IPS-20b (cell line): ENCODE data around the gene TMEM43.

Experiments used
- H3K27ac ChIP-seq: one replicate; pipeline ENCODE4 v1.5.1; 2013; ENCODE audit warnings: low read length
- H3K27me3 ChIP-seq: 2 replicates; pipeline ENCODE4 v1.6.1; 2013; ENCODE audit warnings: mild to moderate bottlenecking, low read length, inconsistent platforms; ENCODE audit not compliant: insufficient read depth
- H3K36me3 ChIP-seq: 2 replicates; pipeline ENCODE4 v1.6.1; 2013; ENCODE audit warnings: low read depth, mild to moderate bottlenecking, inconsistent platforms, low read length, moderate library complexity; ENCODE audit not compliant: insufficient read depth
- H3K4me1 ChIP-seq: 2 replicates; pipeline ENCODE4 v1.6.1; 2013; ENCODE audit warnings: mild to moderate bottlenecking, control low read depth, inconsistent platforms, low read length, moderate library complexity; ENCODE audit not compliant: insufficient read depth
- H3K4me3 ChIP-seq: 2 replicates; pipeline ENCODE4 v1.5.1; 2013; ENCODE audit warnings: mild to moderate bottlenecking, low read length, inconsistent platforms
- H3K9ac ChIP-seq: 2 replicates; pipeline ENCODE4 v1.6.1; 2013; ENCODE audit warnings: low read depth, mild to moderate bottlenecking, inconsistent platforms, low read length, moderate library complexity
- H3K9me3 ChIP-seq: 2 replicates; pipeline ENCODE4 v1.6.1; 2013; ENCODE audit warnings: mild to moderate bottlenecking, low read depth, low read length, inconsistent platforms; ENCODE audit not compliant: insufficient read depth

The TMEM43 gene

DNA sequence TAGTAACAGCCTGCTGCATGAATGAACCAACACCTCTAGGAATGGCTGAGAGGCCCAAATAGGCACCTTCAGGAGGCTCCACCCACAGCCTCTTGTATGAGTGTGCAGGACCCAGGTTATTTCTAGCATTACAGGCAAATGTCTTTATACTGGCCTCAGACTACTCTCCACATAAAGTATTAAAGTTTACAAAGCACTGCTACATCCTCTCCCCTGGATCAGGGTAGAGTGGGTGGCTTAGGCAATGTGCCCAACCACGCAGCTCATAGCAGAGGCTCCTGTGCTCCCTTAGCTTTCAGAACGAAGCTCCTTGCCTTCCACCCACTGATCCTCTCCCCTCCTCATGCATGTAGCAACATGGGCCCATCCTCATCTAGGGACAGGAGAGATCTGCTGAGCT lies 16.3 kb downstream of the TMEM43 start:
- no peaks in the 10 kb centered on the region for H3K9me3 ChIP-seq
- H3K27me3 ChIP-seq: no peaks in the 10 kb centered on the region
- H3K4me3 ChIP-seq: no peak overlapping the region
- H3K9ac ChIP-seq: no peak overlapping the region
- H3K36me3 ChIP-seq: peaks cover 51% of the 10 kb centered on the region
- H3K27ac ChIP-seq: no peak overlapping the region
- H3K4me1 ChIP-seq: peaks cover 5% of the 10 kb centered on the region; the same call in 1 of the 2 replicates

DNA sequence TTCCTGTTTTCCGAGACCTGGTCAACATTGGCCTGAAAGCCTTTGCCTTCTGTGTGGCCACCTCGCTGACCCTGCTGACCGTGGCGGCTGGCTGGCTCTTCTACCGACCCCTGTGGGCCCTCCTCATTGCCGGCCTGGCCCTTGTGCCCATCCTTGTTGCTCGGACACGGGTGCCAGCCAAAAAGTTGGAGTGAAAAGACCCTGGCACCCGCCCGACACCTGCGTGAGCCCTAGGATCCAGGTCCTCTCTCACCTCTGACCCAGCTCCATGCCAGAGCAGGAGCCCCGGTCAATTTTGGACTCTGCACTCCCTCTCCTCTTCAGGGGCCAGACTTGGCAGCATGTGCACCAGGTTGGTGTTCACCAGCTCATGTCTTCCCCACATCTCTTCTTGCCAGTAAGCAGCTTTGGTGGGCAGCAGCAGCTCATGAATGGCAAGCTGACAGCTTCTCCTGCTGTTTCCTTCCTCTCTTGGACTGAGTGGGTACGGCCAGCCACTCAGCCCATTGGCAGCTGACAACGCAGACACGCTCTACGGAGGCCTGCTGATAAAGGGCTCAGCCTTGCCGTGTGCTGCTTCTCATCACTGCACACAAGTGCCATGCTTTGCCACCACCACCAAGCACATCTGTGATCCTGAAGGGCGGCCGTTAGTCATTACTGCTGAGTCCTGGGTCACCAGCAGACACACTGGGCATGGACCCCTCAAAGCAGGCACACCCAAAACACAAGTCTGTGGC lies 16.9 kb downstream of the TMEM43 start:
- Histone ChIP-seq H3K4me3 (no peak overlapping the region), H3K27me3 (no peaks in the 10 kb centered on the region), H3K27ac (no peak overlapping the region), H3K9me3 (no peaks in the 10 kb centered on the region), H3K36me3 (peaks cover 54% of the 10 kb centered on the region), H3K9ac (no peak overlapping the region), H3K4me1 (peaks cover 5% of the 10 kb centered on the region; the same call in 1 of the 2 replicates)

- H3K27ac ChIP-seq: no peak overlapping the region
- peaks cover 60% of the 10 kb centered on the region for H3K36me3 ChIP-seq
- peaks cover 5% of the 10 kb centered on the region; the same call in 1 of the 2 replicates for H3K4me1 ChIP-seq
- no peak overlapping the region for H3K4me3 ChIP-seq
- H3K27me3 ChIP-seq: no peaks in the 10 kb centered on the region
- no peaks in the 10 kb centered on the region for H3K9me3 ChIP-seq
- no peak overlapping the region for H3K9ac ChIP-seq
These were observed 17.9 kb downstream of the TMEM43 start for GRCh38 chr3:14142567-14143270.

GRCh38 chr3:14143271-14144225 lies 18.7 kb downstream of the TMEM43 start:
- Histone ChIP-seq H3K9me3 (no peaks in the 10 kb centered on the region), H3K4me3 (no peak overlapping the region), H3K27me3 (no peaks in the 10 kb centered on the region), H3K9ac (no peak overlapping the region), H3K4me1 (peaks cover 12% of the 10 kb centered on the region), H3K36me3 (peaks cover 53% of the 10 kb centered on the region), H3K27ac (peak overlapping the region; percentile 1)

DNA sequence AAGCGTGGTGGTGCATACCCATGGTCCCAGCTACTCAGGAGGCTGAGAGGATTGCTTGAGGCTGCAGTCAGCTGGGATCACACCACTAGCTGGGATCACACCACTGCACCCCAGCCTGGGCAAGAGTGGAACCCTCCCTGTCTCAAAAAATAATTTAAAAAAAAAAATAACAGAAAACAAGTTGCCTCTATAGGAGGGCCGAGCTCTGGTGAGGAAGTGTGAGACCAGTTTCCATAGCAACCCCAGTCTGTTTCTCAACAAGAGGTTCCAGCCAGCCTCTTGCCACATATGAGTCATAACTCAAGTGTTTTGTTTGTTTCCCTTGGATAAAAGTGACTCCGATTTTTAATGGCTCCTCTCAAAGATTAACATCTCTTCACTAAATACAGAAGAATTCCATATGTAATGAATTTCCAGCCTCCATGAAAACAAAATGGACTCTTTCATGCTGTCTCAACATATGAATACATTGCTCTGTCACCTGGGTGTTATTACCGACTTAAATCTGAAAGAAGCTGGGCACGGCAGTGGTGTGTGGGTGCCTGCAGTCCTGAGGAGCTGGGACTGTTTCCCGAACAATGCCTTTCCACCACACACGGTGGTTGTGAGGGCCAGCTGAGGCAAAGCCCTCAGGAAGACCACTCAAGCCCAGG lies 19.7 kb downstream of the TMEM43 start:
- H3K4me1 ChIP-seq: peaks cover 12% of the 10 kb centered on the region
- H3K27me3 ChIP-seq: no peaks in the 10 kb centered on the region
- H3K4me3 ChIP-seq: no peak overlapping the region
- peaks cover 43% of the 10 kb centered on the region for H3K36me3 ChIP-seq
- no peaks in the 10 kb centered on the region for H3K9me3 ChIP-seq
- H3K27ac ChIP-seq: no peak overlapping the region
- no peak overlapping the region for H3K9ac ChIP-seq

- H3K27ac ChIP-seq: no peak overlapping the region
- no peak overlapping the region for H3K4me3 ChIP-seq
- peaks cover 37% of the 10 kb centered on the region for H3K36me3 ChIP-seq
- H3K27me3 ChIP-seq: no peaks in the 10 kb centered on the region
- H3K9ac ChIP-seq: no peak overlapping the region
- peaks cover 12% of the 10 kb centered on the region for H3K4me1 ChIP-seq
- H3K9me3 ChIP-seq: no peaks in the 10 kb centered on the region
These were observed 20.4 kb downstream of the TMEM43 start for GRCh38 chr3:14145236-14145635.

DNA sequence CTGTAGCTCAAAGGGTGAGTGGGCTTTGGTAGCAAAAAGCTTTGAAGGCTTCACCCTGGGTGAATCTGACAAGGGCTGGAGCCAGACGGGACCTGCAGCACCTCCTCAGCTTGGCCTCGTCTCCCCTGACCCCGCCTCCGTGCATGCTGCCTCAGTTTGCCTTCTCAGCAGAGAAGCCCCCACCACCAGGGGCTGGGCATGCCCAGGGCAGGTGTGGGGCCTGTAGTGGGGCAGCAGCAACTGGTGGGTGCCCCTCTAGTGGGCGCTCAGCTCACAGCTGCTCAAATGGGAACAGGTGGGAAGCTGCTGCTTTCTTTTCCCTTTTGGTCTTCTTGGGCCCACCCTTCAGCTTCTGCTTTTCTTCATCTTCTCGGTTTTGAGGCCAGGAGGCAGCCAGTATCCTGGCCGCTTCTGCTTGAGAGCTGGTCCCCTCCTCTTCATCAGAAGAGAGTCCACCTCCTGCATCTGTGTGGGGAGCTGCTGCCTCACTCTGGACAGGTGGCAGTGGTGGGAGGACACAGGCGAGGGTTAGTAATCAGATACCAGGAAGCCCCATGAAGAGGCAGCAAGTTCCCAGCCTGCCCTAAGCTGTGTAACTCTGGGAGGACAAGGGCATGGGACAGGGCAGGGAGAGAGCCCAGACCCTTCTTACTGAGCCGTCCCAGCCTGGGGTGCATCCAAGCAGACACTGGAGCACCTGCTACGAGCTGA lies 21.0 kb downstream of the TMEM43 start:
- H3K36me3 ChIP-seq: peaks cover 33% of the 10 kb centered on the region
- H3K4me1 ChIP-seq: peaks cover 12% of the 10 kb centered on the region
- no peaks in the 10 kb centered on the region for H3K9me3 ChIP-seq
- no peak overlapping the region for H3K4me3 ChIP-seq
- no peaks in the 10 kb centered on the region for H3K27me3 ChIP-seq
- H3K9ac ChIP-seq: no peak overlapping the region
- H3K27ac ChIP-seq: no peak overlapping the region

DNA sequence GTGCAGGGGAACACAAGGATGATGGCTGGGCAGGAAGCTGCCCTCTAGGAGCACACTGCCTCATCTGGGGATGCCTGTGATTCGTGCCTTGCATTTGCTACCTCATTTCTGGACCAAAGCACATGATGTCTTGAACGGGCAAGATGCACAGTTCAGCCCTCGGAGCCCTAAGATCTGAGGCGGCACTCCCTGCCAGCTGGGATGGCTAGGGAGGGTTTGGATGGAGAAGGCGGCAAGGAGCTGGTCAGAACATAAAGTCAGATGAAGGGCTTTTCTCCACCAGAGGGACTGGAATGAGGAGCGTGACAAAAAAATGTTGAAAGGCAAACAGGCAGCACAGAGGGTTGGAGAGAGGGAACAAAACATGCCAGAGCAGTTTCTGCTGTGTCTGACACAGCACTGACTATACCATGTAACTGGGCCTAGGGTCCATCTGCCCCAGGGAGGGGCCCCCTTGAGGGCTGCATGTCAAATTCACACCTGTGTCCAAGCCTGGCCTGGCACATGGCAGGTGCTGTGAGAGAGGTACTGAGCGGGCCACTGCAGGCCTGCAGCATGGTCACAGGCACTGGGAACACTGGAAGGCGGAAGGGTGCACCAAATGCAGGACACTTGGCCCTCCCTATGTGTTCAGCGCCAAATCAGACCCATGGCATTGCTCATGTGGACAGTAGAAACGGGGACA lies 21.7 kb downstream of the TMEM43 start:
- Histone ChIP-seq H3K9me3 (no peaks in the 10 kb centered on the region), H3K36me3 (peaks cover 33% of the 10 kb centered on the region), H3K27me3 (no peaks in the 10 kb centered on the region), H3K9ac (no peak overlapping the region), H3K4me3 (no peak overlapping the region), H3K4me1 (peaks cover 12% of the 10 kb centered on the region), H3K27ac (no peak overlapping the region)

GRCh38 chr3:14147066-14147435 lies 22.2 kb downstream of the TMEM43 start:
- no peak overlapping the region for H3K4me3 ChIP-seq
- no peaks in the 10 kb centered on the region for H3K9me3 ChIP-seq
- no peaks in the 10 kb centered on the region for H3K27me3 ChIP-seq
- H3K36me3 ChIP-seq: peaks cover 33% of the 10 kb centered on the region
- no peak overlapping the region for H3K9ac ChIP-seq
- H3K27ac ChIP-seq: no peak overlapping the region
- peaks cover 12% of the 10 kb centered on the region for H3K4me1 ChIP-seq

DNA sequence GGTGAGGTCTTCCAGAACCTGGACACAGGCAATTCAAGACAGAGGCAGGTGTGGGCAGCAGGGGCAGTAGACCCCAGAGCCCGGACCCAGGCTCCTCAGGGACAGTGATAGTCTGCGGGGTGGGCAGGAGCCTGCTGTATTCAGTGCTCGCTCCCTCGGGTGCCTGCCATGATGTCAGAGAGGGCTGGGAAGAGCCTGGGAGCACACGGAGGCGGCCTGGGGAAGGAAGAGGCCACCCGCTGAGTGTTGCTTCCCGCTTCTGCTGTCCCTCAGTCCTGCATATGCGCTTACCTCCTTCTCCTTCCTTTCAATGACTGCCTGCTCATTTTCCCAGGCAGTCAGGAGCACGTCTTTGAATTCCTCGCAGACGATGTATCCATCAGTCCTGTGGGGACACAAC lies 22.8 kb downstream of the TMEM43 start:
- H3K9me3 ChIP-seq: no peaks in the 10 kb centered on the region
- no peak overlapping the region for H3K27ac ChIP-seq
- H3K4me1 ChIP-seq: peaks cover 10% of the 10 kb centered on the region
- no peak overlapping the region for H3K9ac ChIP-seq
- H3K27me3 ChIP-seq: no peaks in the 10 kb centered on the region
- H3K36me3 ChIP-seq: peaks cover 36% of the 10 kb centered on the region
- no peak overlapping the region for H3K4me3 ChIP-seq
